H1 (cell line): ENCODE measurements around the gene ATP8B3. TPM values are rescaled to one million over a fixed set of nuclear protein-coding genes. Genes with fewer than 3 reads are reported as not detected.

Experiments
- CTCF ChIA-PET: fragments of 300-600 bp; sonication (Branson Sonifier 250); formaldehyde crosslinking; loops from one replicate; lab custom pipeline; 2021; ENCODE audit not compliant: partially characterized antibody; lab: Charles Lee
- POLR2A ChIA-PET: fragments of 300-600 bp; sonication (Branson Sonifier 250); formaldehyde crosslinking; loops from one replicate; lab custom pipeline; 2021; ENCODE audit warnings: inconsistent platforms; ENCODE audit not compliant: partially characterized antibody; lab: Charles Lee
- DNase-seq, 2 experiments: peaks; one replicate each; pipeline versions ENCODE4 v3.0.0 to v3.0.0-alpha.2; 2010 to 2022; ENCODE audit warnings: low spot score in 2 of 2, low read depth in 1 of 2, mixed read lengths in 1 of 2
- FAIRE-seq: peaks from 2 replicates; lab custom pipeline; 2011; peaks lifted over from hg19 to GRCh38; lab: Jason Lieb, UNC
- H2AFZ ChIP-seq: 2 replicates; pipeline ENCODE4 v1.8.1; 2012; ENCODE audit warnings: low read length, inconsistent platforms
- H2AK5ac ChIP-seq: 2 replicates; pipeline ENCODE4 v1.6.1; 2013; ENCODE audit warnings: low read depth, low read length
- H2BK120ac ChIP-seq: replicated peaks from 2 replicates; pipeline ENCODE3; 2013; ENCODE audit warnings: low read depth, low read length, inconsistent platforms
- H2BK12ac ChIP-seq: 2 replicates; pipeline ENCODE4 v1.6.1; 2013; ENCODE audit warnings: low read depth, low read length
- H2BK15ac ChIP-seq: 2 replicates; pipeline ENCODE4 v1.6.1; 2013; ENCODE audit warnings: low read length
- H2BK20ac ChIP-seq: 2 replicates; pipeline ENCODE4 v1.6.1; 2013; ENCODE audit warnings: low read length
- H2BK5ac ChIP-seq: 2 replicates; pipeline ENCODE4 v1.6.1; 2013; ENCODE audit warnings: low read depth, low read length
- H3K14ac ChIP-seq: 2 replicates; pipeline ENCODE4 v1.6.1; 2013; ENCODE audit warnings: inconsistent platforms; ENCODE audit not compliant: insufficient read length
- H3K18ac ChIP-seq: 2 replicates; pipeline ENCODE4 v1.6.1; 2013; ENCODE audit warnings: low read length; ENCODE audit errors: extremely low read depth
- H3K23ac ChIP-seq: 2 replicates; pipeline ENCODE4 v1.6.1; 2013; ENCODE audit warnings: inconsistent platforms; ENCODE audit not compliant: insufficient read length
- H3K23me2 ChIP-seq: 2 replicates; pipeline ENCODE4 v1.6.1; 2013; ENCODE audit warnings: low read depth, low read length
- H3K27ac ChIP-seq: 2 replicates; pipeline ENCODE4 v1.6.1; 2011; ENCODE audit warnings: low read depth, low read length, inconsistent platforms
- H3K27me3 ChIP-seq, 4 experiments: replicated peaks in 1 of 4; 1 replicate in 1 of 4; 2 replicates in 3 of 4; pipeline versions ENCODE4 v1.6.1 to v1.8.1; 2011 to 2013; ENCODE audit warnings: low read length in 3 of 4, mild to moderate bottlenecking in 3 of 4, inconsistent platforms in 2 of 4, mixed read lengths in 2 of 4, moderate library complexity in 1 of 4; ENCODE audit not compliant: control insufficient read depth in 3 of 4, insufficient read depth in 3 of 4; ENCODE audit errors: extremely low read depth in 1 of 4
- H3K36me3 ChIP-seq, 4 experiments: 2 replicates each; pipeline versions ENCODE4 v1.6.1 to v1.8.1; 2011 to 2013; ENCODE audit warnings: mild to moderate bottlenecking in 4 of 4, low read length in 3 of 4, moderate library complexity in 2 of 4, control low read depth in 1 of 4, inconsistent platforms in 1 of 4; ENCODE audit not compliant: insufficient read depth in 4 of 4, control insufficient read depth in 2 of 4
- H3K4ac ChIP-seq: replicated peaks from 2 replicates; pipeline ENCODE3; 2013; ENCODE audit warnings: low read length, low read depth, mixed read lengths, inconsistent platforms; ENCODE audit not compliant: insufficient read length
- H3K4me1 ChIP-seq, 4 experiments: replicated peaks in 1 of 4; 1 replicate in 1 of 4; 2 replicates in 3 of 4; pipeline versions ENCODE4 v1.6.1 to v1.8.1; 2011 to 2013; ENCODE audit warnings: low read length in 3 of 4, inconsistent platforms in 2 of 4, mixed read lengths in 1 of 4; ENCODE audit not compliant: insufficient read depth in 4 of 4, control insufficient read depth in 3 of 4
- H3K4me2 ChIP-seq, 2 experiments: 2 replicates each; pipeline versions ENCODE4 v1.6.1 to v1.8.1; 2011 to 2013; ENCODE audit warnings: low read depth in 2 of 2, low read length in 2 of 2, control low read depth in 1 of 2, inconsistent platforms in 1 of 2, mild to moderate bottlenecking in 1 of 2; ENCODE audit not compliant: insufficient read depth in 1 of 2
- H3K4me3 ChIP-seq, 4 experiments: fragments of 200-600, 300-600 bp in 1 of 4; sonication (generic), shearing (Covaris generic), sonication (Bioruptor Twin) in 1 of 4; 2 replicates each; pipeline versions ENCODE4 v1.5.1 to v1.8.1; 2011 to 2016; ENCODE audit warnings: low read length in 4 of 4, low read depth in 3 of 4, control low read depth in 2 of 4, inconsistent platforms in 2 of 4, mild to moderate bottlenecking in 2 of 4, mixed read lengths in 1 of 4, moderate library complexity in 1 of 4; ENCODE audit not compliant: insufficient read depth in 2 of 4; ENCODE audit errors: extremely low read depth in 1 of 4
- H3K56ac ChIP-seq: replicated peaks from 2 replicates; pipeline ENCODE3; 2013; ENCODE audit warnings: low read depth, mild to moderate bottlenecking, mixed read lengths, low read length, inconsistent platforms; ENCODE audit not compliant: insufficient read length
- H3K79me1 ChIP-seq: 2 replicates; pipeline ENCODE4 v1.6.1; 2013; ENCODE audit warnings: low read depth, low read length, control low read depth
- H3K79me2 ChIP-seq, 2 experiments: 2 replicates each; pipeline versions ENCODE4 v1.6.1 to v1.8.1; 2012 to 2013; ENCODE audit warnings: low read length in 2 of 2, mild to moderate bottlenecking in 2 of 2, inconsistent platforms in 1 of 2; ENCODE audit not compliant: insufficient read depth in 2 of 2, control insufficient read depth in 1 of 2
- H3K9ac ChIP-seq, 4 experiments: replicated peaks in 1 of 4; 1 replicate in 1 of 4; 2 replicates in 3 of 4; pipeline versions ENCODE4 v1.6.1 to v1.8.1; 2011 to 2013; ENCODE audit warnings: low read depth in 3 of 4, low read length in 3 of 4, control low read depth in 2 of 4, mild to moderate bottlenecking in 2 of 4, moderate library complexity in 2 of 4, inconsistent platforms in 1 of 4; ENCODE audit errors: extremely low read depth in 1 of 4
- H3K9me3 ChIP-seq, 2 experiments: 2 replicates each; pipeline versions ENCODE4 v1.6.1 to v1.8.1; 2012 to 2013; ENCODE audit warnings: mild to moderate bottlenecking in 2 of 2, moderate library complexity in 2 of 2, control low read depth in 1 of 2, inconsistent platforms in 1 of 2, low read depth in 1 of 2, low read length in 1 of 2, mixed read lengths in 1 of 2; ENCODE audit not compliant: insufficient read depth in 2 of 2
- H4K20me1 ChIP-seq, 2 experiments: replicated peaks in 1 of 2; 2 replicates each; pipeline versions ENCODE3 to v1.8.1; 2011 to 2013; ENCODE audit warnings: inconsistent platforms in 2 of 2, low read length in 2 of 2, mild to moderate bottlenecking in 1 of 2; ENCODE audit not compliant: insufficient read depth in 2 of 2, control insufficient read depth in 1 of 2
- H4K5ac ChIP-seq: 2 replicates; pipeline ENCODE4 v1.6.1; 2013; ENCODE audit warnings: low read length, low read depth, mixed read lengths, inconsistent platforms; ENCODE audit not compliant: insufficient read length
- H4K8ac ChIP-seq: 2 replicates; pipeline ENCODE4 v1.8.0; 2013; ENCODE audit warnings: mild to moderate bottlenecking, moderate library complexity, low read length, inconsistent platforms; ENCODE audit not compliant: insufficient read depth; ENCODE audit errors: extremely low read depth
- H4K91ac ChIP-seq: replicated peaks from 2 replicates; pipeline ENCODE3; 2013; ENCODE audit warnings: low read length, mixed read lengths, inconsistent platforms; ENCODE audit not compliant: insufficient read length
- ASH2L ChIP-seq: fragments of 200-600, 300-600 bp; sonication (generic); IDR thresholded peaks from one replicate; pipeline ENCODE4 v1.7.1; 2017; ENCODE audit warnings: low read length
- CTBP2 ChIP-seq: IDR thresholded peaks from 2 replicates; pipeline ENCODE4 v1.7.0; 2011; ENCODE audit warnings: borderline replicate concordance, mild to moderate bottlenecking, moderate library complexity, mixed read lengths, low read length; ENCODE audit not compliant: insufficient read depth, insufficient read length
- EGR1 ChIP-seq: IDR thresholded peaks from 2 replicates; pipeline ENCODE4 v1.6.1; 2011; ENCODE audit warnings: low read depth, low read length, borderline replicate concordance
- EZH2 ChIP-seq: fragments of 200-600 bp; sonication (generic); IDR thresholded peaks from 2 replicates; pipeline ENCODE4 v1.7.1; 2012; ENCODE audit warnings: low read depth, mild to moderate bottlenecking, moderate library complexity, low read length, inconsistent platforms; ENCODE audit not compliant: severe bottlenecking
- KDM4A ChIP-seq: IDR thresholded peaks from one replicate; pipeline ENCODE4 v1.7.1; 2012; ENCODE audit warnings: low read depth, mild to moderate bottlenecking, moderate library complexity, low read length, inconsistent platforms; ENCODE audit not compliant: severe bottlenecking
- WGBS, 2 experiments: shearing (Covaris generic) in 1 of 2; methylation state at CpG; one replicate each; pipeline versions ENCODE4 v1.1.6 to v1.1.7; 2013 to 2015; ENCODE audit warnings: low lambda C conversion rate in 2 of 2, mixed read lengths in 2 of 2, inconsistent platforms in 1 of 2, low coverage in 1 of 2, missing lambda C conversion rate in 1 of 2; ENCODE audit not compliant: insufficient replicate concordance in 2 of 2, insufficient coverage in 1 of 2, insufficient read length in 1 of 2; ENCODE audit errors: extremely low coverage in 1 of 2, missing lambda C conversion rate in 1 of 2; 5-methylcytosine and 5-hydroxymethylcytosine counted together
- polyA plus RNA-seq, 7 experiments: library from polyadenylated mRNA; depleted of rRNA in 3 of 7; stranded (reverse) in 5 of 7; unstranded in 2 of 7; fragments of >200 nt in 5 of 7; fragments of 200-250 nt in 2 of 7; gene quantifications; 1 replicate in 5 of 7; 2 replicates in 1 of 7; 4 replicates in 1 of 7; pipeline versions ENCODE4 v1.2.1 to v1.2.3, GENCODE V29; 2011 to 2013; ENCODE audit warnings: missing spikeins in 2 of 7, mixed read lengths in 2 of 7
- total RNA-seq: library from RNA; stranded (reverse); fragmentation: NEBNext Ultra II Directional; extraction: Animal tissue kit (Norgen Biotek cat#: 25700); gene quantifications from 2 replicates; pipeline ENCODE4 v1.2.1, GENCODE V29; 2021

Gene ATP8B3
- total and polyA plus RNA-seq, 2 of the 8 experiments (the other 6 are each of a cell fraction or from before 2014, with no cell fraction given), result 4.1 to 9.3 TPM

GRCh38 chr19:1748115-1748872 lies 63.8 kb downstream of the ATP8B3 start:
- no peak overlapping the region for H3K4ac ChIP-seq
- H4K20me1 ChIP-seq, result peaks cover 6 to 8% of the 10 kb centered on the region in 2 experiments
- H3K4me1 ChIP-seq, result peaks cover 0 to 49% (median 27%) of the 10 kb centered on the region in 4 experiments; a peak in 6 of 7 replicates
- H2BK120ac ChIP-seq, result no peak overlapping the region
- no peak for FAIRE-seq
- no peak overlapping the region for H3K23ac ChIP-seq
- no peak overlapping the region for H4K8ac ChIP-seq
- H2BK5ac ChIP-seq, result peak overlapping the region; percentile 52; the same call in 1 of the 2 replicates
- H3K56ac ChIP-seq, result no peak overlapping the region
- H4K5ac ChIP-seq, result no peak overlapping the region
- H3K36me3 ChIP-seq, result peaks cover 0 to 19% (median 0%) of the 10 kb centered on the region in 4 experiments; a peak in 1 of 8 replicates
- no peaks in the 10 kb centered on the region for H3K79me1 ChIP-seq
- no peaks in the 10 kb centered on the region; a peak in 1 of 4 replicates for H3K9me3 ChIP-seq
- H3K27ac ChIP-seq, result no peak overlapping the region
- no peak overlapping the region for H3K14ac ChIP-seq
- TF ChIP-seq KDM4A, result peak; percentile 13
- TF ChIP-seq ASH2L, result peak; percentile 77
- 0 out of 2 replicates have a peak, but pooled peaks have one; percentile 22 for TF ChIP-seq EGR1
- no peak for TF ChIP-seq EZH2
- peak; percentile 69 for TF ChIP-seq CTBP2
- H3K23me2 ChIP-seq, result peaks cover 5% of the 10 kb centered on the region; the same call in 1 of the 2 replicates
- peak overlapping the region; percentile 98; the same call in 1 of the 2 replicates for H2BK20ac ChIP-seq
- ChIA-PET POLR2A (interaction anchor here (0.7 to 3.6 kb wide), 5 partner anchors 7 to 157 kb away, joined by 3 to 21 read pairs (median 14); partner anchors contain the start of gene ONECUT3), CTCF (interaction anchor here (1.6 to 3.3 kb wide), 3 partner anchors 19 to 75 kb away, joined by 4 to 24 read pairs (median 8); no protein-coding TSS in a partner anchor)
- H2BK12ac ChIP-seq, result peak overlapping the region; percentile 98; the same call in 1 of the 2 replicates
- H2AFZ ChIP-seq, result no peak overlapping the region
- peaks cover 75 to 94% (median 86%) of the 10 kb centered on the region in 4 experiments for H3K27me3 ChIP-seq
- WGBS, 2 experiments, result 1% methylated on average over 50 of the region's 61 CpGs; no CpG with 5 or more reads in 1 of the 2 experiments
- peak overlapping the region; percentile 66 to 70 for H3K4me2 ChIP-seq
- peak overlapping the region; percentile 45 for H4K91ac ChIP-seq
- no peak overlapping the region for H2AK5ac ChIP-seq
- H3K18ac ChIP-seq, result peak overlapping the region; percentile 97
- no peak overlapping the region for H3K9ac ChIP-seq
- H2BK15ac ChIP-seq, result no peak overlapping the region
- H3K4me3 ChIP-seq, result peak overlapping the region; percentile 20 to 59 (median 28); a peak in 4 of 8 replicates
- no peaks in the 10 kb centered on the region for H3K79me2 ChIP-seq
- DNase-seq, result peak in 1 of 2 experiments; percentile 88
